ENCODE measurements around the gene CNTNAP2.

CNTNAP2 gene

DNA sequence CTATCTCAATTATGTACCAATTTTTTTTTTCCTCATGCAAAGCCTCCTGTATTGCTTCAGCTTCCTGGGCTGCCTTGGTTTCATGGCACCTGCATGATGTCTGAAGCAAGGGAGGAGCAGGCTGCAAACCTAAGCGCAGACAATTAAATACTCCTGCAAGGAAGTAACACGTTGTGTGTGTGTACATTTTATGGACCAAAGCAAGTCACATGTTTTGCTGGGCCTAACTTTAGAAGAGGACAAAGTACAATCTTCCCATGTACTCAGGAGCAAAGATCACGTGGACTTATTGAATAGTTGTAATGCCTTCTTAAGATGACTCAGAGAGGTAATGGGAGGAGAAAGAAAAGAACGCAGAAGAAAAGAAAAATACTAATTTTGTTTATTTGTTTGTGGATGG is 1530.0 kb downstream of the CNTNAP2 start:
- H3K4me3 ChIP-seq (ENCODE audit: low read depth, low read length): no peak overlapping the region
- TF ChIP-seq, protein P1, sequence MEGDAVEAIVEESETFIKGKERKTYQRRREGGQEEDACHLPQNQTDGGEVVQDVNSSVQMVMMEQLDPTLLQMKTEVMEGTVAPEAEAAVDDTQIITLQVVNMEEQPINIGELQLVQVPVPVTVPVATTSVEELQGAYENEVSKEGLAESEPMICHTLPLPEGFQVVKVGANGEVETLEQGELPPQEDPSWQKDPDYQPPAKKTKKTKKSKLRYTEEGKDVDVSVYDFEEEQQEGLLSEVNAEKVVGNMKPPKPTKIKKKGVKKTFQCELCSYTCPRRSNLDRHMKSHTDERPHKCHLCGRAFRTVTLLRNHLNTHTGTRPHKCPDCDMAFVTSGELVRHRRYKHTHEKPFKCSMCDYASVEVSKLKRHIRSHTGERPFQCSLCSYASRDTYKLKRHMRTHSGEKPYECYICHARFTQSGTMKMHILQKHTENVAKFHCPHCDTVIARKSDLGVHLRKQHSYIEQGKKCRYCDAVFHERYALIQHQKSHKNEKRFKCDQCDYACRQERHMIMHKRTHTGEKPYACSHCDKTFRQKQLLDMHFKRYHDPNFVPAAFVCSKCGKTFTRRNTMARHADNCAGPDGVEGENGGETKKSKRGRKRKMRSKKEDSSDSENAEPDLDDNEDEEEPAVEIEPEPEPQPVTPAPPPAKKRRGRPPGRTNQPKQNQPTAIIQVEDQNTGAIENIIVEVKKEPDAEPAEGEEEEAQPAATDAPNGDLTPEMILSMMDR (IDR thresholded peaks at IDR 0.05; ENCODE audit: low read depth, low read length): no peak
- no peak for DNase-seq (ENCODE audit: low read depth, low spot score)
- in situ Hi-C loops (cut with HindIII; ENCODE audit: low sequenced_read_pairs): no loop called here

DNA sequence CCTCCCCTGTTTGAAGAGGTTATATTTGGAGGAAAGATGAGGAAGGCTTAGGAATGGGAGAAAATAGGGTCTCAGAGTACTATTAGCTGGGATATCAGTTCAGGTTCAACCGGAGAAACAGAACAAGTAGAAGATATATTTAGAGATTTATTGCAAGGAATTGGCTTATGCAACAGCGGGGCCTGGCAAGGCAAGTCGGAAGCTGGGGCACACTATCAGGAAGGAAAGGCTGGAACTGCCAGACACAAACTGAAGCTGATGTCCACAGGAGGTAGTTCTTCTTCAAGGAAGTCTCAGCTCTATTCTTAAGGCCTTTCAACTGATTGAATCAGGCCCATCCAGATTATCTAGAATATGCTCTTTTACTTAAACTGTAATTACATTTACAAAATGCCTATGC is 1534.4 kb downstream of the CNTNAP2 start:
- TF ChIP-seq, protein P1 (IDR thresholded peaks at IDR 0.05; ENCODE audit: low read depth, low read length): no peak
- H3K4me3 ChIP-seq (ENCODE audit: low read depth, low read length): no peak overlapping the region
- DNase-seq (ENCODE audit: low read depth, low spot score): no peak
- in situ Hi-C loops (cut with HindIII; ENCODE audit: low sequenced_read_pairs): no loop called here

DNA sequence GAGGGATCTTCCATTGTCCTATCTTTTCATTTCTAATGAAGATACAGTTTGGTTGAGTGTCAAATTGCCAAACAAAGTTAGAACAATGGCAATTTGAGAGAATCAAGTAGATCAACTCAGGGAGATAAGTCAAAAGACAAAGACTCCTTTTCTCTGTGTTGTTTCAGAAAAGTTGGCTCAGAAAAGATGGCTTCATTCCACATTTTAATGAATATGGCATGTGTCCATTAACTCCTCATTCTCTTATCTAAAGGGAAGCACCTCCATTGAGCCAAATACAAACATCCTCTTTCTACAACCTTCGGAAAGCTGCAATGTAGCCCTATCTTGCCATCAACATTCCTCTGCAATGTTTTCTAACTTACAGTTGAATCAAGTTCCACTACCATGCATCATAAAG is 1535.0 kb downstream of the CNTNAP2 start:
- H3K4me3 ChIP-seq (ENCODE audit: low read depth, low read length): no peak overlapping the region
- TF ChIP-seq, protein P1 (IDR thresholded peaks at IDR 0.05; ENCODE audit: low read depth, low read length): no peak
- in situ Hi-C loops (cut with HindIII; ENCODE audit: low sequenced_read_pairs): no loop called here
- no peak for DNase-seq (ENCODE audit: low read depth, low spot score)

DNA sequence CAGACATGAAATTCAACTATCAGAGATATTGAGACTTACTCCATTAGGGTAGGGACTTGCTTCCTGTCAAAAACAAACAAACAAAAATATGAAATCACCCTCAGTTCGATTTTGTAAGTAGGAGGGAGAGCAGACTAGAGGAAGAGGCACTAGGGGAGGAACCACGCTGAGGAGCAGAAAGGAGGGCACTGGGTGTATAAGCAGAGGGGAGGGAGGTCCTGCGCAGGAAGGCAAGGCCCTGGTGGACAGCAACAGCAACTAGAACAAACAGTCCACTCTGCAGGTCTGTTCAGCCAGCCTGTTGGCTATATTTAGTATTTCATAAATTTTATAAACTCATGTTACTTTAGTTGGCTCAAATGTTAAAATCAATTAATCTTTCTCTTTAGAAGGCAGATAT is 1536.9 kb downstream of the CNTNAP2 start:
- in situ Hi-C loops (cut with HindIII; ENCODE audit: low sequenced_read_pairs): no loop called here
- H3K4me3 ChIP-seq (ENCODE audit: low read depth, low read length): no peak overlapping the region
- TF ChIP-seq, protein P1 (IDR thresholded peaks at IDR 0.05; ENCODE audit: low read depth, low read length): no peak
- no peak for DNase-seq (ENCODE audit: low read depth, low spot score)

DNA sequence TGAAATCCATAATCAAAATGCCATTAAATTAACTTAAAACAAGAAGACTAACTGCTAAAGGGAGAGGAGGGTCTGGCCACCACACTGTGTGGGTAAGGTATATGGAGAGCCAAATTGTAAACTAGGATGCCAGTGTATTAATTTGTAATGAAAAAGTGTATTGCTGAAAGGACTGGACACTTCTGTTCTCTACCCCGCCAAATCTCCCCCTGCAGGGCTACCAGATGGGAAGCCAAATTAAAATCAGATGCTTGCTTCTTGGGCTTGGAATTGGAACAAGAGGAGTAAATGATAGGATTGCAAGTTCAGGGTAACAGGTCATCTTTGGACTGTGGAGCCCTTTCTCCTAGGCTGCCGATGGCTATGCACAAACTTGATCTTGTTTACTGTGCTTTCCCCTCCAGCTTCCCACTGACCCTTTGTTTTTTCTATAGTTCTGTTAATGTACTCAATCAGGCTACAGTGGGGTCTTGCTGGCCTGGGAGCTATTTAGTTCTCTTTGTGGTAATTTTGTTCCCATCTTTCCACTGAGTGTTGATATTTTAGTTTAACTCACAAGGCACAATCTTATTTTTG is 1541.9 kb downstream of the CNTNAP2 start:
- no peak overlapping the region for H3K4me3 ChIP-seq (ENCODE audit: low read depth, low read length)
- in situ Hi-C loops (cut with HindIII; ENCODE audit: low sequenced_read_pairs): no loop called here
- DNase-seq (ENCODE audit: low read depth, low spot score): no peak
- TF ChIP-seq, protein P1 (IDR thresholded peaks at IDR 0.05; ENCODE audit: low read depth, low read length): no peak

DNA sequence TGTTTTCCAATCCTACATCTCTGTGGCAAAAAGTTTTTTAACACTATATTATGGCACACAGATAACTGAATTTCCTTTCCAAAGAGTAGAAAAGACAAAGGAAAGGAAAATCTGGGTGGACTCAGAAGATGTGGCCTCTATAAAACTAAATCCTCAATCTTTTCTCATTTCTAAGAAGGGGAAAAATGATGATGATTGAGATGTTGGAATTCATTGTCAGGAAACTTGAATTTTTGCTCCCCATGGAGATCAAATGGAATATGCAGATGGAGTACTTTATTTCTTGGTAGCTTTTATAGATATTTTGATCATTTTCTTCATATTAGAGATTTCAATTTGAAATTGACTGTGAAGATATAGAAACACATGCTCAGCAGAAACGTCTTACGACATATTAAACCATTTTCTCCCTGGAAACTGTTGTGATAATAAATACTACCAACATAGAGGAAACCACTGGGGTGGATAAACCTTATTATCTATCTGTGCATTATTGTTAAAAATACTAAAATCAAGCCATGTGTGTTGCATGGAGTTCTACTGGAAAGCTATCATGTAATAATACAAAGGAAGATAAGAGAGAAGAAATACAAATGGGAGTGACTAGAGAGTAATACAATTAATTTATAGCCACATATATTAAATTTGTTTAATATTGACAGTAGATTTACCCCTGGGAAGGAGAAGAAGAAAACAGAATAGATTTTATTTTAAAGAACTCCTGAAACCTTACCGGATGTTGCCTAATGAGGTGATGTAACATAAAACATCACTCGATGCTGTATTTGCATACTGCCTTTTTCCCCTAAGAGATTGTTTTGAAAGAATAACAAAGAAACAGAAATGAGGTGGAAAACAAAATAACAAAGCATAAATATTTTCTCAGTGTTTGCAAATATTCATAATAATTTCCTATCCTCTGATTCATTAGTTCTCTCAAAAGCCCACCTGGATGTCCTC is 1542.7 kb downstream of the CNTNAP2 start:
- TF ChIP-seq, protein P1 (IDR thresholded peaks at IDR 0.05; ENCODE audit: low read depth, low read length): no peak
- in situ Hi-C loops (cut with HindIII; ENCODE audit: low sequenced_read_pairs): no loop called here
- H3K4me3 ChIP-seq (ENCODE audit: low read depth, low read length): no peak overlapping the region
- no peak for DNase-seq (ENCODE audit: low read depth, low spot score)

Measured in astrocyte of the spinal cord (primary cell).